GM12878 (cell line): ENCODE measurements around the gene TTI1. TPM values are rescaled to one million over a fixed set of nuclear protein-coding genes. Genes with fewer than 3 reads are reported as not detected.

ENCODE experiments used
- ATF7 ChIP-seq: fragments of 450-650 bp; IDR thresholded peaks from 2 replicates; pipeline ENCODE4 v1.6.1; 2016; ENCODE audit warnings: low read depth, mild to moderate bottlenecking
- BACH1 ChIP-seq: fragments of 450-650 bp; IDR thresholded peaks from 2 replicates; pipeline ENCODE4 v1.6.1; 2017; ENCODE audit warnings: mild to moderate bottlenecking, borderline replicate concordance
- BCLAF1 ChIP-seq: fragments of 450-650 bp; IDR thresholded peaks from 2 replicates; pipeline ENCODE4 v1.6.1; 2017; ENCODE audit warnings: antibody characterized with exemption, mild to moderate bottlenecking, moderate library complexity
- BHLHE40 ChIP-seq, 2 experiments: fragments of 450-650 bp in 1 of 2; IDR thresholded peaks; 2 replicates each; pipeline ENCODE4 v1.6.1; 2011 to 2017; ENCODE audit warnings: low read depth in 2 of 2, borderline replicate concordance in 1 of 2, improper control_type of control experiment in 1 of 2, low read length in 1 of 2, mild to moderate bottlenecking in 1 of 2
- BMI1 ChIP-seq: fragments of 450-650 bp; IDR thresholded peaks from 2 replicates; pipeline ENCODE4 v1.6.1; 2016; ENCODE audit warnings: mild to moderate bottlenecking, moderate library complexity, borderline replicate concordance
- CEBPZ ChIP-seq: fragments of 150-350 bp; IDR thresholded peaks from 2 replicates; pipeline ENCODE4 v1.6.1; 2016; ENCODE audit warnings: low read depth, low read length
- CHD1 ChIP-seq: IDR thresholded peaks from 2 replicates; pipeline ENCODE4 v1.6.1; 2012; ENCODE audit warnings: low read depth, low read length, improper control_type of control experiment
- EGR1 ChIP-seq, 2 experiments: IDR thresholded peaks; 1 replicate in 1 of 2; 2 replicates in 1 of 2; pipeline ENCODE4 v1.6.1; 2011 to 2012; ENCODE audit warnings: low read depth in 2 of 2, low read length in 2 of 2, borderline replicate concordance in 1 of 2, mild to moderate bottlenecking in 1 of 2, moderate library complexity in 1 of 2
- ESRRA ChIP-seq: IDR thresholded peaks from 2 replicates; pipeline ENCODE4 v1.6.1; 2012; ENCODE audit warnings: mild to moderate bottlenecking, low read length, improper control_type of control experiment
- FOXM1 ChIP-seq: IDR thresholded peaks from 2 replicates; pipeline ENCODE4 v1.6.1; 2012; ENCODE audit warnings: low read depth, mild to moderate bottlenecking, inconsistent platforms, low read length, moderate library complexity
- IRF3 ChIP-seq: fragments of 450-650 bp; IDR thresholded peaks from 2 replicates; pipeline ENCODE4 v1.6.1; 2014; ENCODE audit warnings: mild to moderate bottlenecking
- JUNB ChIP-seq: IDR thresholded peaks from 2 replicates; pipeline ENCODE4 v1.6.1; 2016; ENCODE audit warnings: antibody characterized with exemption, mild to moderate bottlenecking
- NFXL1 ChIP-seq: fragments of 450-650 bp; IDR thresholded peaks from 2 replicates; pipeline ENCODE4 v1.6.1; 2017; ENCODE audit warnings: antibody characterized with exemption, mild to moderate bottlenecking, borderline replicate concordance
- NKRF ChIP-seq: fragments of 450-650 bp; conservative IDR thresholded peaks from 2 replicates; pipeline ENCODE4 v1.6.1; 2017; ENCODE audit warnings: mild to moderate bottlenecking, moderate library complexity
- RAD21 ChIP-seq: IDR thresholded peaks from 2 replicates; pipeline ENCODE4 v1.6.1; 2011; ENCODE audit warnings: mild to moderate bottlenecking, low read depth, low read length, moderate library complexity; ENCODE audit not compliant: insufficient read depth
- RB1 ChIP-seq: fragments of 450-650 bp; formaldehyde crosslinking; IDR thresholded peaks from 2 replicates; pipeline ENCODE4 v1.6.1; 2017; ENCODE audit warnings: mild to moderate bottlenecking, borderline replicate concordance
- SMAD1 ChIP-seq: fragments of 450-650 bp; IDR thresholded peaks from 2 replicates; pipeline ENCODE4 v1.6.1; 2018; ENCODE audit warnings: mild to moderate bottlenecking, low read depth; ENCODE audit not compliant: partially characterized antibody
- SP1 ChIP-seq: IDR thresholded peaks from one replicate; pipeline ENCODE4 v1.6.1; 2011; ENCODE audit warnings: low read depth, low read length
- SREBF1 ChIP-seq: IDR thresholded peaks from 2 replicates; pipeline ENCODE4 v1.6.1; 2012; ENCODE audit warnings: mild to moderate bottlenecking, low read length
- STAT1 ChIP-seq: fragments of 450-650 bp; conservative IDR thresholded peaks from 2 replicates; pipeline ENCODE4 v1.6.1; 2014; ENCODE audit warnings: antibody characterized with exemption, mild to moderate bottlenecking
- TCF12 ChIP-seq: IDR thresholded peaks from 2 replicates; pipeline ENCODE4 v1.6.1; 2011; ENCODE audit warnings: low read depth, mild to moderate bottlenecking, low read length
- ZZZ3 ChIP-seq: IDR thresholded peaks from 2 replicates; pipeline ENCODE4 v1.6.1; 2011; ENCODE audit warnings: low read depth; ENCODE audit not compliant: control insufficient read depth, insufficient read length
- polyA plus RNA-seq, 11 experiments: library from polyadenylated mRNA; depleted of rRNA in 4 of 11; unstranded in 6 of 11; stranded (reverse) in 5 of 11; fragments of >200 nt; fragmentation: Nextera tagmentation in 4 of 11; fragmentation: Illumina TruSeq in 1 of 11; extraction: Ambion mirVana in 4 of 11; extraction: Trizol in 1 of 11; gene quantifications; 1 replicate in 1 of 11; 2 replicates in 10 of 11; pipeline versions ENCODE4 v1.2.1 to v1.2.3, GENCODE V29; 2011 to 2016; ENCODE audit warnings: inconsistent platforms in 2 of 11, missing spikeins in 2 of 11, low read depth in 1 of 11
- total RNA-seq, 4 experiments: library from RNA; depleted of rRNA in 3 of 4; stranded (reverse); fragments of >200 nt in 3 of 4; fragmentation: Illumina TruSeq in 1 of 4; extraction: Trizol in 1 of 4; gene quantifications; 2 replicates each; pipeline versions ENCODE4 v1.2.1 to v1.2.3, GENCODE V29; 2013 to 2021

The TTI1 gene
- total and polyA plus RNA-seq, 10 of the 15 experiments (the other 5 are each of a cell fraction or from before 2014, with no cell fraction given): 5.3 to 44.6 (median 24.9) TPM

GRCh38 chr20:37990571-37991151, 42.6 kb downstream of the TTI1 start (continued):
- TF ChIP-seq IRF3 (no peak), BACH1 (peak; percentile 94; the same call in 1 of the 2 replicates), STAT1 (no peak), SREBF1 (no peak), BMI1 (peak; percentile 74), JUNB (peak; percentile 77), NFXL1 (no peak), RAD21 (no peak), NKRF (no peak), BCLAF1 (no peak), RB1 (no peak), SP1 (peak; percentile 86), TCF12 (peak; percentile 89), SMAD1 (peak; percentile 60), FOXM1 (peak; percentile 89), CEBPZ (no peak), BHLHE40 (IDR thresholded peaks at IDR 0.05; ENCODE audit: borderline replicate concordance in 1 of 2, low read depth in 2 of 2, low read length in 1 of 2) (peak; percentile 81 to 88), ZZZ3 (no peak), EGR1 (IDR thresholded peaks at IDR 0.05; ENCODE audit: borderline replicate concordance in 1 of 2, low read depth in 2 of 2, low read length in 2 of 2) (peak in 1 of 2 experiments; percentile 63; a peak in 2 of 3 replicates), CHD1 (no peak), ATF7 (peak; percentile 91), ESRRA (no peak)
